ENCODE measurements around the gene TCAIM.

DNA sequence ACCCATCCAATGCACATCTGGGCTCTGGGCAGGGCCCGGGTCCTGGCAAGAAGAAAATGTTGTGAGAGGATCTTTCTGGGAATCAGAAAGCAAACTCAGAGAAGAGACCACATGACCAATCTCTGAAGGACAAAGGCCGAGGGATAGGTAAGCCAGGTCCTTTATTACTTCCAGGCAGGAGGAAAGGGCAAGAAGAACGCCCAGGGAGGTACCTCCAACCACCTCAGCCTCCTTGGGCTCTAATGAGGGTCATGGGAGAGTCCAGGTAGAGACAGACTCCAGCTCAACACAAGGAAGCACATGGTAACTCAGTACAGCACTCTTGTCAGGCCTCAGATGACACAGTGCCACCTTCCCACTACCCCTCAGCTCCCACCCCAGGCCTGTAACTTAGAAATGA, 112.9 kb downstream of the TCAIM start:
- TF ChIP-seq, protein P1, sequence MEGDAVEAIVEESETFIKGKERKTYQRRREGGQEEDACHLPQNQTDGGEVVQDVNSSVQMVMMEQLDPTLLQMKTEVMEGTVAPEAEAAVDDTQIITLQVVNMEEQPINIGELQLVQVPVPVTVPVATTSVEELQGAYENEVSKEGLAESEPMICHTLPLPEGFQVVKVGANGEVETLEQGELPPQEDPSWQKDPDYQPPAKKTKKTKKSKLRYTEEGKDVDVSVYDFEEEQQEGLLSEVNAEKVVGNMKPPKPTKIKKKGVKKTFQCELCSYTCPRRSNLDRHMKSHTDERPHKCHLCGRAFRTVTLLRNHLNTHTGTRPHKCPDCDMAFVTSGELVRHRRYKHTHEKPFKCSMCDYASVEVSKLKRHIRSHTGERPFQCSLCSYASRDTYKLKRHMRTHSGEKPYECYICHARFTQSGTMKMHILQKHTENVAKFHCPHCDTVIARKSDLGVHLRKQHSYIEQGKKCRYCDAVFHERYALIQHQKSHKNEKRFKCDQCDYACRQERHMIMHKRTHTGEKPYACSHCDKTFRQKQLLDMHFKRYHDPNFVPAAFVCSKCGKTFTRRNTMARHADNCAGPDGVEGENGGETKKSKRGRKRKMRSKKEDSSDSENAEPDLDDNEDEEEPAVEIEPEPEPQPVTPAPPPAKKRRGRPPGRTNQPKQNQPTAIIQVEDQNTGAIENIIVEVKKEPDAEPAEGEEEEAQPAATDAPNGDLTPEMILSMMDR (IDR thresholded peaks at IDR 0.05): no peak
- no peak for TF ChIP-seq POLR2A (IDR thresholded peaks at IDR 0.05)

Data from breast epithelium (tissue), 3 donors.